Islet of Langerhans (tissue), 1 donor: ENCODE measurements around the gene CD7.

Experiments
- FAIRE-seq: peaks from one replicate; lab custom pipeline; 2011; peaks lifted over from hg19 to GRCh38; lab: Jason Lieb, UNC

CD7 gene

GRCh38 chr17:82328141-82328993 is 11.0 kb upstream of the CD7 start:
- FAIRE-seq = no peak

GRCh38 chr17:82327757-82328140 is 10.3 kb upstream of the CD7 start:
- no peak for FAIRE-seq

- FAIRE-seq = no peak
Observed at GRCh38 chr17:82327289-82327688, 9.9 kb upstream of the CD7 start.

GRCh38 chr17:82325286-82326180 is 8.1 kb upstream of the CD7 start:
- FAIRE-seq = no peak

- no peak for FAIRE-seq
Observed at GRCh38 chr17:82324566-82325285, 7.3 kb upstream of the CD7 start.

GRCh38 chr17:82323514-82324234 is 6.3 kb upstream of the CD7 start:
- FAIRE-seq = no peak

- no peak for FAIRE-seq
Observed at GRCh38 chr17:82322526-82323453, 5.4 kb upstream of the CD7 start.

DNA sequence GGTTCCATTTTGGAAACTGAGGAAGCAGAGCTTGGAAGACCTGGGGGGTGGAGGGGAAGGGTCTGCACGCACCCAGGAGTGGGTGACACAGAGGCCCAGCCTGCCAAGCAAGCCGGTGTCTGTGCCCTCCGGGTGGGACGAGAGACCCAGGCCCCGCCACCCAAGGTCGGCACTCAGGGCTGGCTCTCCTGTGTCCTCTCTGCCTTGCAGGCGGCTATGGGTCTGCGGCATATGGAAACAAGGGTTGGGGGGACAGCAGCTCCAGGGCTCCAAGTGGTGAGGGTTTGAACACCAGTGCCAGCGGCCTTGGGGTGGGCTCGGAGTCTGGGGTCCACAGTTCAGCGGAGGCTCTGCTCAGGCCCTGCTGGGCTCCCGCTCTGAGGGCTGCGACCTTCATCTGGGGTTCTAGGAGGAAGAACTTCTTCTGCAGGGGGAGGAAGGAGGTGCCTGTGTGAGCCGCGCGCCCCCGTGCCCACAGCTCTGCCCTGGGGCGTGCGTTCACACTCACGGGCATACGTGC is 4.6 kb upstream of the CD7 start:
- no peak for FAIRE-seq

GRCh38 chr17:82320956-82321927 is 3.8 kb upstream of the CD7 start:
- no peak for FAIRE-seq

GRCh38 chr17:82320140-82320840 is 2.9 kb upstream of the CD7 start:
- FAIRE-seq = no peak

DNA sequence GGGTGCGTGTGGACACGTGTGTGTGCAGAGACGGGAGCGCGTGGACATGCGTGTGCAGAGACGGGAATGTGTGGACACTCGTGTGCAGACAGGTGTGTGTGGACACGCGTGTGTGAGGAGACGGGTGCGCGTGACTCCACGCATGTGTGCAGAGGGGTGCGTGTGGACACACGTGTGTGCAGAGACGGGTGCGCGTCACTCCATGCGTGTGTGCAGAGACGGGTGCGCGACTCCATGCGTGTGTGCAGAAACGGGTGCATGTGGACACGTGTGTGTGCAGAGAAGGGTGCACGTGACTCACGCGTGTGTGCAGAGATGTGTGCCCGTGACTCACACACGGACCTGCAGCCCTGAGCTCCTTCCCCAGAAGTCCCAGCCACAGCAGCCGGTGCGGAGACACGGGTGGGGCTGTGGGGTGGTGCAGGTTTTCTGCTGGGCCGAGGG is 2.2 kb upstream of the CD7 start:
- FAIRE-seq = no peak

DNA sequence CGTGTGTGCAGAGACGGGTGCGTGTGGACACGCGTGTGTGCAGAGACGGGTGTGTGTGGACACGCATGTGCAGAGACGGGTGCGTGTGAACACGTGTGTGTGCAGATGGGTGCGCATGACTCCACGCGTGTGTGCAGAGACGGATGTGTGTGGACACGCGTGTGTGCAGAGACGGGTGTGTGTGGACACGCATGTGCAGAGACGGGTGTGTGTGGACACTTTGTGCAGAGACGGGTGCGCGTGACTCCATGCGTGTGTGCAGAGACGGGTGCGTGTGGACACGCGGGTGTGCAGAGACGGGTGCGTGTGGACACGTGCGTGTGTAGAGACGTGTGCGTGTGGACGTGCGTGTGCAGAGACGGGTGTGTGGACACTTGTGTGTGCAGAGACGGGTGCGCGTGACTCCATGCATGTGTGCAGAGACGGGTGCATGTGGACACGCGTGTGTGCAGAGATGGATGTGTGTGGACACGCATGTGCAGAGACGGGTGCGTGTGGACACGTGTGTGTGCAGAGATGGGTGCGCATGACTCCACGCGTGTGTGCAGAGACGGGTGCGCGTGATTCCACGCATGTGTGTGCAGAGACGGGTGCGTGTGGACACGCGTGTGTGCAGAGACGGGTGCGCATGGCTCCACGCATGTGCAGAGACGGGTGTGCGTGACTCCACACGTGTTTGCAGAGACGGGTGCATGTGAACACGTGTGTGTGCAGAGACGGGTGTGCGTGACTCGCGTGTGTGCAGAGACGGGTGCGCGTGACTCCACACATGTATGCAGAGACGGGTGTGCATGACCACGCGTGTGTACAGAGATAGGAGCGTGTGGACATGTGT is 1.6 kb upstream of the CD7 start:
- no peak for FAIRE-seq

DNA sequence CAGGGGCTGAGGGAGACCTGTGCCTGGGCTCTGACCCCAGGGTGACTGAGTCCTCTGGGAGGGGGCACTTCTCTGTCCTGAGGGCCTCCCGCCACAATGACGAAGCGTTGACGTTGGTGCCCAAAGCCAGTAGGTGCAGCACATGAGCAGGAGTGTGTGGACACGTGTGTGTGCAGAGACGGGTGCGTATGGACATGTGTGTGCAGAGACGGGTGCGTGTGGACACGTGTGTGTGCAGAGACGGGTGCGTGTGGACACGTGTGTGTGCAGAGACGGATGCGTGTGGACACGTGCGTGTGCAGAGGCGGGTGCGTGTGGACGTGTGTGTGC is 726 bp upstream of the CD7 start:
- FAIRE-seq = no peak

DNA sequence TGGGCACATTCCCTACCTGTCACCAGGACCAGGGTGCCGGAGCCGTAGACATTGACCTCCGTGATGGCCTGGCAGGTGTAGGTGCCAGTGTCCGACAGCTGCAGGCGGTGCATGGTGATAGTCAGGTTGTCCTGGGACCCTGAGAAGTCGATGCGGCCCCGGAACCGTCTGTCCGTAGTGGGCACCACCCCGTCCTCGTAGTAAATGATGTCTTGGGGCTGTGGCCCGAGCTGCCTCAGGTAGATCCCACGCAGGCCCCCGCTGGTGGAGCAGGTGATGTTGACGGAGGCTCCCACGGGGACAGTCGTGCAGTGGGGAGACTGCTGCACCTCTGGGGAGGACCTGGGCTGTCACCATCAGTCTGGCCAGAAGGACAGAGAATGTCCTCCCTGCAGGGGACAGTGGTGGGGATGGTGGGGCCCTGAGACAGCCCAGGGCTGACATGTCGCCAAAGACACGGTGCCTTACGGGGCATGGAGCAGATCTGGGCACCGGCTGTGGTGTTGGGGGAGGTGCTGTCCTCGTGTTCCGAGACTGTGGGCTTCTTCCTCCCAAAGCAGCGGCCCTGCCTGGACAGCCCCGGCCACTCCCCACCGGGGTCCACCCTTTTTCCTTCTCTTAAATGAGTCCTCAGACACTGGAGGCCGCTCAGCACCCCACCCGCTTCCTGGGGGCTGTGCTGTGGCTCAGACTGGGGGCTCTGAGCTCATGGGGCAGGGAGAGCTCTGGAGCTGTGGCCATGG is 586 bp downstream of the CD7 start:
- FAIRE-seq = no peak

DNA sequence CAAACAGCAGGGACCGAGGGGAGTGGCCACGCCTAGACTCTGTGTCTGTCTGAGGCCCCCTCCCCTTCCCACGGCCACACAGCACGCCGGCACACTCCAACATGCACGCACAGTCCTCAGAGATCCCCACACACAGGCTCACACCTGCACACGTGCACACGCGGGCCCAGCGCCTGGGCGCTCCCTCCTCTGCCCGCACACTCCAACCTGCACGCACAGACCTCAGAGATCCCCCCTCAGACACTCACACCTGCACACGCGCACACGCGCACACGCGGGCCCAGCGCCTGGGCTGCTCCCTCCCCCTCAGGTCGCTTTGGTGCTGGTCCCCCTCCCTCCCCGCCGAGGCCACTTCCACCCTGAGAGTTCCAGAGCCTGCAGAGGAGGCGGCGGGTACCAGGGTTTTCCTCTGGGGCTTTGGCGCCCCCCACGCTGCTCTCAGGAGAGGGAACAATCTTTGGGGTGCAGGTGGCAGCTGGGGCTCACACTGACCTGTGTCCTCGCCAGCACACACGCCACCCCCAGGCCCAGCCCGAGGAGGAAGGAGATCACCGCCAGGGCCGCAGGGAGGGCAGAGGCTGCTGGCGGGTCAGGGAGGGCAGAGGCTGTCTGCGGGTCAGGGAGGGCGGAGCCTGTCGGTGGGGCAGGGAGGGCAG is 1.6 kb downstream of the CD7 start:
- no peak for FAIRE-seq

DNA sequence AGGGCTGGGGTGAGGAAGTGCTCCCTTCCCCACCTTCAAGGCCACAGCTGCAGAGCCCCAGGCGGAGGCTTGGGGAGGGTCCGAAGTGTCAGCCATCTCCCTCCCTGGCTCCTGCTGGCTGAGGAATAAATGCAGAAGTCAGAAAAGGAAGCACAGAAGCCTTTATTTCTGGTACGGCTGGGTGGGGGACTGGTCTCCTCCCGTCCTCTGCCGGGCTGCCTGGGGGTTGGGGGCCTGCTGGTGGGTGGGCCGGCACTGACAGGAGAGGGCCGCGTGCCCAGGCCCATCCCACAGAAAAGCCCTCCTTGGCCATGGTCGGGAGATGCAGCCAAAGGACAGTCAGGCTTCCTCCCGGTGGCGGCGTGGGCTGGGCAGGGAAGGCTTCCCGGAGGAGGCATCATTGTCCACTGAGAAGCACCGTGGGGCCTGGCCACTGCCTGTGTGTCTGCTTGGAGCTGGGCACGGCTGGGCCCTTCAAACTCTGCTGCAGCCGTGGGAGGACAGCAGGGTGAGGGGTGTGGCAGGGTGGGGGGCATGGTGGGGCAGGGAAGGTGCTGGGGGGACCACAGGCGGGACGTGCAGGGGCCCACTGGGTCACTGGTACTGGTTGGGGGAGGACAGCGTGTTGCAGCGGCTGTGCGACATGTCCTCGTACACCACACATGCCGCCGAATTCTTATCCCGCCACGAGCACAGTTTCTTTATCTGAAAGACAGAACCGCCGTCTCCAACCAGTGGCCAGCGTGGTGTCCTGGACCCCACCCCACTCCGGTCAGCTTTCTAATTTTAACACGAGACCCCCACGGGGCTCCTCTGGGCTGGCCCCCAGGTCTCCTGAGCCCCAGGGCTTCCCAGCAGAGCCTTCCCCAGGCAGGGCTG is 2.4 kb downstream of the CD7 start:
- FAIRE-seq = no peak
